H1 (cell line): ENCODE results near the gene CFAP54.

ENCODE experiments used
- EZH2 ChIP-seq: fragments of 200-600 bp; sonication (generic); IDR thresholded peaks from 2 replicates; pipeline ENCODE4 v1.7.1; 2012; ENCODE audit warnings: low read depth, mild to moderate bottlenecking, moderate library complexity, low read length, inconsistent platforms; ENCODE audit not compliant: severe bottlenecking
- POLR2A ChIP-seq, 2 experiments: IDR thresholded peaks; 1 replicate in 1 of 2; 2 replicates in 1 of 2; pipeline ENCODE4 v1.6.1; 2011; ENCODE audit warnings: low read depth in 2 of 2, low read length in 2 of 2, mild to moderate bottlenecking in 2 of 2; ENCODE audit errors: control extremely low read depth in 1 of 2
- TF ChIP-seq, protein P1 (sequence below), 3 experiments: IDR thresholded peaks; 1 replicate in 2 of 3; 2 replicates in 1 of 3; pipeline versions ENCODE4 v1.5.1 to v1.6.1; 2011; ENCODE audit warnings: low read length in 3 of 3, mild to moderate bottlenecking in 3 of 3, inconsistent platforms in 2 of 3, low read depth in 1 of 3, moderate library complexity in 1 of 3; ENCODE audit not compliant: insufficient read depth in 1 of 3; ENCODE audit errors: control extremely low read depth in 1 of 3

DNA sequence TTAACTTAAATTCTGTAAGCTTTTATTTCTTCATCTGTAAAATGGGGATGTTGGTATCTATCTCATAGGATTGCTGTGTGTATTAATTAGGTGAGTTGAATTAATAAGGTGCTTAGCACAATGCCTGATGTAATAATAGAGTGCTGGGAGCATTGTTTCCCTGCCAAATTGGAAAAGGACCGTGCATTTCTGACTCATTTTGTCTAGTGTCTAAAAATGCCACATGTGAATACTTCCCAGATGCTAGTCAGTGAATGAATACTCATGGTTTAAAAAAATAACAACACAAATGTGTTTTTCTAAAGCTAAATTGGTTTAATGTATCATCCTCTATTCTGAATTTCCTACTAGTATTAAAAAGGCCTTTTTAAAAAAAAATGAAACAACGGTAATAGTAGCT is 372.3 kb downstream of the CFAP54 start:
- TF ChIP-seq EZH2 (no peak), POLR2A (IDR thresholded peaks at IDR 0.05; ENCODE audit: control extremely low read depth in 1 of 2, low read depth in 2 of 2, low read length in 2 of 2) (no peak)
- TF ChIP-seq, protein P1, sequence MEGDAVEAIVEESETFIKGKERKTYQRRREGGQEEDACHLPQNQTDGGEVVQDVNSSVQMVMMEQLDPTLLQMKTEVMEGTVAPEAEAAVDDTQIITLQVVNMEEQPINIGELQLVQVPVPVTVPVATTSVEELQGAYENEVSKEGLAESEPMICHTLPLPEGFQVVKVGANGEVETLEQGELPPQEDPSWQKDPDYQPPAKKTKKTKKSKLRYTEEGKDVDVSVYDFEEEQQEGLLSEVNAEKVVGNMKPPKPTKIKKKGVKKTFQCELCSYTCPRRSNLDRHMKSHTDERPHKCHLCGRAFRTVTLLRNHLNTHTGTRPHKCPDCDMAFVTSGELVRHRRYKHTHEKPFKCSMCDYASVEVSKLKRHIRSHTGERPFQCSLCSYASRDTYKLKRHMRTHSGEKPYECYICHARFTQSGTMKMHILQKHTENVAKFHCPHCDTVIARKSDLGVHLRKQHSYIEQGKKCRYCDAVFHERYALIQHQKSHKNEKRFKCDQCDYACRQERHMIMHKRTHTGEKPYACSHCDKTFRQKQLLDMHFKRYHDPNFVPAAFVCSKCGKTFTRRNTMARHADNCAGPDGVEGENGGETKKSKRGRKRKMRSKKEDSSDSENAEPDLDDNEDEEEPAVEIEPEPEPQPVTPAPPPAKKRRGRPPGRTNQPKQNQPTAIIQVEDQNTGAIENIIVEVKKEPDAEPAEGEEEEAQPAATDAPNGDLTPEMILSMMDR (IDR thresholded peaks at IDR 0.05; ENCODE audit: control extremely low read depth in 1 of 3, insufficient read depth in 1 of 3, low read depth in 1 of 3, low read length in 3 of 3) = no peak
